ENCODE data around the gene YWHAB.

The YWHAB gene

DNA sequence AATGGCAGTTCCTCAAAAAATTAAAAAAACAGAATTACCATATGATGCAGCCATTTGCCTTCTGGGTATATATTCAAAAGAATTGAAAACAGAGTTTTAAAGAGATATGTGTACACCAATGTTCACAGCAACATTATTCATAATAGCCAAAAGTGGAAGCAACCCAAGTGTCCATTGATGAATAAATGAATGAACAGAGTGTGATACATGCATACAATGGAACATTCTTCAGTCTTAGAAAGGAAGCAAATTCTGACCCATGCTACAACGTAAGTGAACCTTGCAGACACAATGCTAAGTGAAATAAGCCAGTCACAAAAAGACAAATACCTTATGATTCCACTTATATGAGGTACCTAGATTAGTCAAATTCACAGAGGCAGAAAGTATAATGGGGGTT, 34.7 kb upstream of the YWHAB start:
- DNase-seq (ENCODE audit: low read depth), result no peak
- TF ChIP-seq MYC (IDR thresholded peaks at IDR 0.05; ENCODE audit: low read depth, low read length) (no peak), POLR2A (IDR thresholded peaks at IDR 0.05; ENCODE audit: extremely low read depth, insufficient read length) (no peak), CTCF (IDR thresholded peaks at IDR 0.05; ENCODE audit: low read depth, low read length) (no peak), MAX (IDR thresholded peaks at IDR 0.05; ENCODE audit: low read depth, low read length) (no peak)
- no peak overlapping the region for H3K4me3 ChIP-seq (ENCODE audit: low read depth, low read length)

DNA sequence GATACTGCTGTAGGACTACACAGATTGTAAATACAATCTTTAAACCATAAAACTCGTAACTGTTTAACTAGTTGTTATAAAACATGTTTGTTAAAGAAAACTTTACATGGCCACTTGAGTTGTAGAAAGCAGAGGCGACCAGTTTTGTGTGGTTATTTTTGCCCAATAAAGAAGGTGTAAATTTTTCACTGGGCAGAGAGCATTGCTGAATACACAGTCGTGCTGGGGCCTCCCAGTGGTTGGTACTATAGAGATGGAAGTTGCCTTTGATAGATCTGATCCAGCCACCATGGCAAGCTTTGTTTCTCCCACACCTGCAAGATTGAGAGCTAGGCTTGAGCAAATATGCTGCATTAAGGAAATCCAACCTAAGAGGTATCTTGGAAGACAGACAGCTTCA, 34.0 kb upstream of the YWHAB start:
- DNase-seq (ENCODE audit: low read depth), result no peak
- no peak for TF ChIP-seq CTCF (IDR thresholded peaks at IDR 0.05; ENCODE audit: low read depth, low read length)
- TF ChIP-seq POLR2A (IDR thresholded peaks at IDR 0.05; ENCODE audit: extremely low read depth, insufficient read length), result no peak
- no peak for TF ChIP-seq MAX (IDR thresholded peaks at IDR 0.05; ENCODE audit: low read depth, low read length)
- TF ChIP-seq MYC (IDR thresholded peaks at IDR 0.05; ENCODE audit: low read depth, low read length), result no peak
- H3K4me3 ChIP-seq (ENCODE audit: low read depth, low read length), result no peak overlapping the region

GRCh38 chr20:44856442-44856841, 29.1 kb upstream of the YWHAB start:
- TF ChIP-seq CTCF (IDR thresholded peaks at IDR 0.05; ENCODE audit: low read depth, low read length), result no peak
- TF ChIP-seq POLR2A (IDR thresholded peaks at IDR 0.05; ENCODE audit: extremely low read depth, insufficient read length), result no peak
- no peak for TF ChIP-seq MYC (IDR thresholded peaks at IDR 0.05; ENCODE audit: low read depth, low read length)
- no peak for TF ChIP-seq MAX (IDR thresholded peaks at IDR 0.05; ENCODE audit: low read depth, low read length)
- H3K4me3 ChIP-seq (ENCODE audit: low read depth, low read length), result no peak overlapping the region
- DNase-seq (ENCODE audit: low read depth), result no peak

- DNase-seq (ENCODE audit: low read depth), result peak; percentile 49
- H3K4me3 ChIP-seq (ENCODE audit: low read depth, low read length), result no peak overlapping the region
- TF ChIP-seq MAX (IDR thresholded peaks at IDR 0.05; ENCODE audit: low read depth, low read length), result no peak
- TF ChIP-seq CTCF (IDR thresholded peaks at IDR 0.05; ENCODE audit: low read depth, low read length), result no peak
- TF ChIP-seq POLR2A (IDR thresholded peaks at IDR 0.05; ENCODE audit: extremely low read depth, insufficient read length), result no peak
- TF ChIP-seq MYC (IDR thresholded peaks at IDR 0.05; ENCODE audit: low read depth, low read length), result no peak
These were observed 28.6 kb upstream of the YWHAB start for GRCh38 chr20:44856856-44857448.

DNA sequence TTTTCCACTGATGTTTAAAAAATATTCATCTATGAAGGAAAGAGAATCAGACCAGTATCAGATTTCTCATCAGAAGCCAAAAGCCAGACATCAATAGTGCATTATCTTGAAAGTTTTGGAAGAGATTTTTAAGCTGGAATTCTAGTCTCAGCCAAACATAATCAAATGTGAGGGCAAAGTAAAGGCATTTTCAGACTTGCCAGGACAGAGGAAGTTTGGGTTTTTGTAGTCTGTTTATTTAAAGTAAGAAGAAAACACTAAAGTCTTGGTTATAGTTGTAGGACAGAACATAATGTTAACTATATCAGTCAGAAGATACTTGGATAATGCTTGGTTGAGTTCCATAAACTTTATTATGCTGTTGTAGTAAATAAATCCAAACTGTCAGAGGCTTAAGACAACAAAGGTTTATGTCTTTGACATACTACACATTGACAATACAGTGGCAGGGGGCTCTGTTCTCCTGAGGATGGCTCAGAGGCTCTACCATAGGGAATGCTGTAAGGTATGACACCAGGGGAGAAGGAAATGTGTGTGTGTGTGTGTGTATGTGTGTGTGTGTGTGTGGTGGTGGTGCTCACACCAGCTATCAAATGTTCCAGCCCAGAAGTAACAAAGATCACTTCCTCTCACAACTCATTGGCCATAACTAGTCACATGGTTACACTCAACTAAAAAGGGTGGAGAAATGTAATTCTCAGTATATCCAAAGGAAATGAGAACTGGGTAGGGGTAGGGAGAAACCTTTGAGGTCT, 26.7 kb upstream of the YWHAB start:
- H3K4me3 ChIP-seq (ENCODE audit: low read depth, low read length), result no peak overlapping the region
- peak; percentile 10 for DNase-seq (ENCODE audit: low read depth)
- TF ChIP-seq MAX (IDR thresholded peaks at IDR 0.05; ENCODE audit: low read depth, low read length), result no peak
- TF ChIP-seq CTCF (IDR thresholded peaks at IDR 0.05; ENCODE audit: low read depth, low read length), result no peak
- TF ChIP-seq POLR2A (IDR thresholded peaks at IDR 0.05; ENCODE audit: extremely low read depth, insufficient read length), result no peak
- TF ChIP-seq MYC (IDR thresholded peaks at IDR 0.05; ENCODE audit: low read depth, low read length), result no peak
